Measurements from ENCODE around the gene AP5B1. TPM values are rescaled to one million over a fixed set of nuclear protein-coding genes. Genes with fewer than 3 reads are reported as not detected.

The AP5B1 gene
- total and polyA plus RNA-seq, 2 donors from 2014 or later: 6.3 to 18.3 TPM

DNA sequence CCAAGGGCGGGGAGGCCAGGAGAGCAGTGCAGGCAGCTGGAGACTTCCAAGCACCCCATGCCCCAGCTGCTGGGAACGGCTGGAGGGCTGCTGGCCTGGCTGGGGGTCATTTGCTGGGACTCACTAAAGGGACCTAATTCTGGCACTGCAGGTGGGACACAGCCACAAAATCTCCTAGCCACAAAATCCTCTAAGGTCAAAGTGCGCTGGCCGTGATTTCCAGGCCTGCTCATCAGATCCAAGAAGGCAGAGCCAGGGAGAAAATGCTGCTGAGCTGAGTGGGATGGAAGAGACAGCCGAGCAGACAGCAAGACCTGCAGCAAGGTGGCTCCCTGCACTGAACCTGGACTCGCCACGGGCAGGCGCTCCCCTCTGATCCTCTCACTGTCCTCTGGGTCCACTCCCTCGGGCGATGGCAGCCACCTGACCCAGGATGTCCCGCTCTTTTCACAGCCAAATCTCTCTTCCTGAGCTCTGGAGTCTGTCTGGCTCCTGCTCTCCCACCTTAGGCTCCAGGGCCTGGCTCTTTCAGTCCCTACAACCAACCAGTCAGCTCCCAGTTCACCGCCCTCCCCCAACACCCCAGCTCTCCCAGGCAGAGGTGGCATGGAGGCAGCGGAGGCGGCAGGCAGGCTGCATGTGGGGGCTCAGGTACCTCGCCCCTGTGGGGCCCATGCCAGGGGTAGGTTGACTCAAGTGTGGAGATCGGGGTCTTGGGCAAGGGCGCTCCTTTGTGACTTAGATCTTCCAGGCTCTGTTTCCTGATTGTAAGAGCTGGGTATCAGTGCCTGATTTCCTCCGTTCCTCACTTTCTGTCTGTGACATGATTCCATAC, 20.6 kb upstream of the AP5B1 start:
- H3K27me3 ChIP-seq (ENCODE audit: control insufficient read depth, insufficient read depth, low read length): no peaks in the 10 kb centered on the region

DNA sequence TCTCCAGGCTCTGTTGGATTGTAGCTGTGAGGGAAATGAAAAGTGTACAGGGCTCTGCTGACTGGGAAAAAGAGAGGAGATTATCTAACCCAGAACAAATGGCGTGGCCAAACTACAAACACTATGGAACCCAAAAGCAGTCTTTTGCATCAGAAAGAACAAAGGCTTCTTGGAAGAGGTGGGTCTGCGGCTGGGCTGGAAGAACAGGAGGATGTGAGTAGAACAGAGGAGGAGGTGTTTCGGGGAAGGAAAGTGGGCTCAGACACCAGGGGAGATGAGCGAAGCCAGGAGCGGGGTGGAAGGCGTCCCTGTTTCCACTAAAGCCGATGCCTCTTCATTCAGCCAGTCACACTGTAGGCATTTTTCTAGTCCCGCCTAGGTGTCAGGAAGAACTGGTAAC, 18.1 kb upstream of the AP5B1 start:
- DNase-seq (no peak), FAIRE-seq (no peak)
- H3K4me1 ChIP-seq (ENCODE audit: control insufficient read depth in 2 of 3, insufficient read depth in 2 of 3, low read depth in 1 of 3, low read length in 3 of 3): peaks cover 0 to 15% (median 4%) of the 10 kb centered on the region in 3 donors
- peaks cover 0 to 27% (median 6%) of the 10 kb centered on the region in 3 donors for H3K36me3 ChIP-seq (ENCODE audit: control insufficient read depth in 2 of 3, insufficient read depth in 3 of 3, low read length in 3 of 3)
- no peaks in the 10 kb centered on the region for H3K27me3 ChIP-seq (ENCODE audit: control insufficient read depth, insufficient read depth, low read length)
- no peaks in the 10 kb centered on the region for H3K9me3 ChIP-seq (ENCODE audit: control insufficient read depth in 2 of 3, insufficient read depth in 1 of 3, low read length in 3 of 3)
- no peak overlapping the region for H3K9ac ChIP-seq (ENCODE audit: low read length in 3 of 3)
- H3K27ac ChIP-seq (ENCODE audit: low read depth in 2 of 2, low read length in 2 of 2): no peak overlapping the region
- H3K4me3 ChIP-seq (ENCODE audit: low read length in 3 of 3): no peak overlapping the region
- intact Hi-C loops (cut with DNase I): no loop called here
- TF ChIP-seq, protein P1, sequence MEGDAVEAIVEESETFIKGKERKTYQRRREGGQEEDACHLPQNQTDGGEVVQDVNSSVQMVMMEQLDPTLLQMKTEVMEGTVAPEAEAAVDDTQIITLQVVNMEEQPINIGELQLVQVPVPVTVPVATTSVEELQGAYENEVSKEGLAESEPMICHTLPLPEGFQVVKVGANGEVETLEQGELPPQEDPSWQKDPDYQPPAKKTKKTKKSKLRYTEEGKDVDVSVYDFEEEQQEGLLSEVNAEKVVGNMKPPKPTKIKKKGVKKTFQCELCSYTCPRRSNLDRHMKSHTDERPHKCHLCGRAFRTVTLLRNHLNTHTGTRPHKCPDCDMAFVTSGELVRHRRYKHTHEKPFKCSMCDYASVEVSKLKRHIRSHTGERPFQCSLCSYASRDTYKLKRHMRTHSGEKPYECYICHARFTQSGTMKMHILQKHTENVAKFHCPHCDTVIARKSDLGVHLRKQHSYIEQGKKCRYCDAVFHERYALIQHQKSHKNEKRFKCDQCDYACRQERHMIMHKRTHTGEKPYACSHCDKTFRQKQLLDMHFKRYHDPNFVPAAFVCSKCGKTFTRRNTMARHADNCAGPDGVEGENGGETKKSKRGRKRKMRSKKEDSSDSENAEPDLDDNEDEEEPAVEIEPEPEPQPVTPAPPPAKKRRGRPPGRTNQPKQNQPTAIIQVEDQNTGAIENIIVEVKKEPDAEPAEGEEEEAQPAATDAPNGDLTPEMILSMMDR (IDR thresholded peaks at IDR 0.05; ENCODE audit: borderline replicate concordance, extremely low read depth, insufficient read depth): no peak

More for the DNA sequence above, 20.6 kb upstream of the AP5B1 start:
- TF ChIP-seq, protein P1 (IDR thresholded peaks at IDR 0.05; ENCODE audit: borderline replicate concordance, extremely low read depth, insufficient read depth): no peak
- intact Hi-C loops (cut with DNase I): no loop called here
- Histone ChIP-seq H3K9me3 (ENCODE audit: control insufficient read depth in 2 of 3, insufficient read depth in 1 of 3, low read length in 3 of 3) (no peaks in the 10 kb centered on the region), H3K27ac (ENCODE audit: low read depth in 2 of 2, low read length in 2 of 2) (no peak overlapping the region), H3K4me3 (ENCODE audit: low read length in 3 of 3) (no peak overlapping the region), H3K36me3 (ENCODE audit: control insufficient read depth in 2 of 3, insufficient read depth in 3 of 3, low read length in 3 of 3) (peaks cover 0 to 7% (median 0%) of the 10 kb centered on the region in 3 donors), H3K4me1 (ENCODE audit: control insufficient read depth in 2 of 3, insufficient read depth in 2 of 3, low read depth in 1 of 3, low read length in 3 of 3) (no peaks in the 10 kb centered on the region), H3K9ac (ENCODE audit: low read length in 3 of 3) (no peak overlapping the region)
- no peak for FAIRE-seq
- DNase-seq: no peak

DNA sequence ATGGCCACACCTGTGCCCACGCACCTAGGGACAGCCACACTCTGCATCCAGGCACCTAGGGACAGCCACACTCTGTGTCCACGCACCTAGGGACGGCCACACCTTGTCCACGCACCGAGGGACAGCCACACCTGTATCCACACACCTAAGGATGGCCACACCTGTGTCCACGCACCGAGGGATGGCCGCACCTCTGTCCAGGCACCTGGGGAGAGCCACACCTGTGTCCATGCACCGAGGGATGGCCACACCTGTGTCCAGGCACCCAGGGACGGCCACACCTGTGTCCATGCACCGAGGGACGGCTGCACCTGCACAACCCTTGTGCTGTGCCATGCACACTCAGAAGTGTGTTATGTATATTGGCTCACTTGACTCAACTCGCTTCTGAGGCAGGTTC, 16.9 kb upstream of the AP5B1 start:
- no peak for FAIRE-seq
- Histone ChIP-seq H3K9ac (ENCODE audit: low read length in 3 of 3) (no peak overlapping the region), H3K27ac (ENCODE audit: low read depth in 2 of 2, low read length in 2 of 2) (no peak overlapping the region), H3K4me3 (ENCODE audit: low read length in 3 of 3) (no peak overlapping the region), H3K27me3 (ENCODE audit: control insufficient read depth, insufficient read depth, low read length) (no peaks in the 10 kb centered on the region), H3K4me1 (ENCODE audit: control insufficient read depth in 2 of 3, insufficient read depth in 2 of 3, low read depth in 1 of 3, low read length in 3 of 3) (peaks cover 0 to 26% (median 10%) of the 10 kb centered on the region in 3 donors), H3K36me3 (ENCODE audit: control insufficient read depth in 2 of 3, insufficient read depth in 3 of 3, low read length in 3 of 3) (peaks cover 0 to 27% (median 6%) of the 10 kb centered on the region in 3 donors), H3K9me3 (ENCODE audit: control insufficient read depth in 2 of 3, insufficient read depth in 1 of 3, low read length in 3 of 3) (no peaks in the 10 kb centered on the region)
- intact Hi-C loops (cut with DNase I): no loop called here
- TF ChIP-seq, protein P1 (IDR thresholded peaks at IDR 0.05; ENCODE audit: borderline replicate concordance, extremely low read depth, insufficient read depth): no peak
- no peak for DNase-seq
